HG03066 (cell line): ENCODE results near the gene CGRRF1.
A peak's percentile ranks its signal among the peaks of the same experiment; 100 is the strongest.

Experiments
- ATAC-seq: cut with Tn5 transposase; IDR thresholded peaks from one replicate; pipeline ENCODE4 v1.9.1; 2021; ENCODE audit warnings: low read depth; ENCODE audit not compliant: unreplicated experiment

Gene CGRRF1

DNA sequence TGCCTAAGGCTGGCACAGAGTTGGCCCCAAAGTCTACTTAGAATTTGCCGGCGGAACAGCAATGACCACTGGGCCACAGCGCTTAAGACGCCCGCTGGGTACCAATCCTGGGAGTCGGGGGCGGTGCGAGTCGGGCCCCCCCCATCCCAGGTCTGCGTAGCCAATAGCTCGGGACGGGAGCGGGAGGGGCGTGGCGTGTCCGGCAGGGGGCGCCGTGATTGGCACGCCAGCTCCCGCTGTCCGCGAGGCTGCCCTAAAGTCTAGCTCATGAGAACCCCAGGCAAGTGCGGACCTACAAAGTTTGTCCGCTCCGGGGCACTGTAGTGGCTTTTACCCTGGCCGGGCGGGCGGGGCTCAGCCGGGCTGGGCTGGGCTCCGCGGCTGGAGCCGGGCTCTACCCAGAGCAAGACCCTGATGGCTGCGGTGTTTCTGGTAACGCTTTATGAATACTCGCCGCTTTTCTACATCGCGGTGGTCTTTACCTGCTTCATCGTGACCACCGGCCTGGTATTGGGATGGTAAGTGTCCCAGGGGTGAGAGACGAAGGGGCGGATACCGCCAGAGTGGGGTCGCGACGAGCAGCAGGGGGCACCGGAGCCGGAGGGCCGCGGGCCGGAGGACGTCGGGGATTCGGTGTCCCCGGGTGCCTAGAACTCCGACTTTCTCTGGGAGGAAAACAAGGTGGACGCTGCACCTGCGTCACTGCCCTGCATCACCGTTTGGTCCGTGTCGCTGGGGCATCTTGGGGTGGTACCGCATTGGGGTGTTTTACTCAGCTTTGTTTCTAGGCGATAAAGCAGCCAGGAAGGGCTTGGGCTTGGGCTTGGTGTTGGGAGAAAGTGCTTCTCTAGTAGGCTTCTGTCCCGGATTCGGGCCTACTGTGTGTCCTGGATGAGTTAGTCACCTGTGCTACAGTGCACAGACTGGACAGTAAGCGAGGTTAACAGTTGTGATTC, at the start of gene CGRRF1:
CGRRF1 (plus strand) TSS at position 361 of the 956 bp plus-strand sequence; CDS start at position 415, 54 bp downstream.
- peak; percentile 98 for ATAC-seq

- ATAC-seq: no peak
Measured at GRCh38 chr14:54462048-54462447, 47.7 kb upstream of the CGRRF1 start.

- no peak for ATAC-seq
Measured at GRCh38 chr14:54465654-54466053, 44.1 kb upstream of the CGRRF1 start.

DNA sequence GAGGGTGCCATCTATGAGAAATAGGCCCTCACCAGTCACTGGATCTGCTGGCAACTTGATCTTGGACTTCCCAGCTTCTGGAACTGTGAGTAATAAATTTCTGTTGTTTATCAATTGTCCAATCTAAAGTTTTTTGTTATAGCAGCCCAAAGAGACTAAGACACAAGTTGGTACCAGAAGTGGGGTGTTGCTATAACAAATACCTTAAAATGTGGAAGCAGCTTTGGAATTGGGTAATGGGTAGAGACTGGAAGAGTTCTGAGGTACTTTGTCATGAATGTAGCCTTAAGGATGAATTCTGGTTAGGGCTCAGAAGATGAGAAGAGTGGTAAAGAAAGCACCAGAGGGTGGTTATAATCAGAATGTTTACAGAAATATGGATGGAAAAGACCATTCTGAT, 42.4 kb upstream of the CGRRF1 start:
- ATAC-seq: no peak

DNA sequence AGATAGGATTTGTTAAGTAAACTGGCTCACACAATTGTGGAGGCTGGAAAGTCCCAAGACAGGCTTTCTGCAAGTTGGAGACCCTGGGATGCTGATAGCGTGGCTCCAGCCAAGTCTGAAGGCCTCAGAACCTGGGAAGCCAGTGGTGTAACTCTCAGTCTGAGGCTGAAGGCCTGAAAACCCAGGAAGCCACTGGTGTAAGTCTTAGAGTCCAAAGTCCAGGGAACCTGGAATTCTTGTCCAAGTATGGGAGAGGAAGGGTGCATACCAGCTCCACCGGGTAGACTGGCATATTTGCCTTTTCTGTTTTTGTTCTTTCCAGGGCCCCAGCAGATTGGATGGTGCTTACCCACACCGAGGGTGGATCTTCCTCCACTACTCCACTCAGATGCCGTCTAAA, 39.0 kb upstream of the CGRRF1 start:
- ATAC-seq: no peak

GRCh38 chr14:54471641-54472040, 38.1 kb upstream of the CGRRF1 start:
- no peak for ATAC-seq

DNA sequence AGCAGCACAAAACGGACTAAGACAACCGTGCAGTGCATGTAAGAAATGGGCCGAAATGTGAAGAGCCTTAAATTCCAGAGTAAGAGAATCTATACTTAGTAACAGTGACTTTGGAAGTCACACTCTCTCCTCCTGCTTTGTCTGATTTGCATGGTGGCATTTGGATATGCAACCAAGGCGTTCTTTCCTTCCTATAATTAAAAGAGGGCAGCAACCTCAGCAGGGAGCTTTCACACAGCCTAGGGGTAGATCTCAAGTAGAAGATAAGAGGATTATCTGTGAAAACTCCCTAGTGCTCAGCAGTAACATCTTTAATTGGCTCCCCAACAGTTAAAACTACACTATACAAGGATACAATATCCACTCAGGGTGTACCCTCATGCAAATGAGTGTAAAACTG, 37.4 kb upstream of the CGRRF1 start:
- ATAC-seq: no peak

- no peak for ATAC-seq
Measured at GRCh38 chr14:54474232-54474793, 35.4 kb upstream of the CGRRF1 start.

- no peak for ATAC-seq
Measured at GRCh38 chr14:54475187-54475899, 34.4 kb upstream of the CGRRF1 start.

- ATAC-seq: no peak
Measured at GRCh38 chr14:54475911-54476310, 33.8 kb upstream of the CGRRF1 start.

DNA sequence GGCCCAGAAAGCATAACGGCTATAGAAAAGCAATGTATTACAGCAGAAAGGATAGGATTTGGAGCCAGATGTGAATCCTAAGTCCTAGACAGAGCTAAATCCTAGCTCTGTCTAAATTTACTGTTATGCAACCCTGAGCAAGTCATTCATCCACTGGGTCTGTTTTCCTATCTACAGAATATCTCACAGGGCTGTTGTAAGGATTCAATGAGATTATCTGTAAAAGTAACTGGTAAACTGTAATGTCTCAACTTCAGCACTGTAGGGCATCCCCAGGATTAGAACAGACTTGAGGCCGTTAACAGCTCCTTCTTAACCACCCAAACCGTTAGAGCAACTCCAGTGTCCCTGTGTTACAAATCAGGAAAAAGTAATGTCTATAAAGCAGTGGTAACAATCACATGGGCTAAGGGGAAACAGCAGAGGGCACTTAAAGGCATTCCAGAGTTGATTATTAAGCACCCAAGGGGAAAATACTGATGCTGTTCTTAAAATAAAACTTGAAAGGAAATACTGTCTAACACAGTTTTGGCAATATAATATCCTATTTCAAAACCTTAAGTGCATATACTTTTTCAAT, 31.0 kb upstream of the CGRRF1 start:
- ATAC-seq: no peak

GRCh38 chr14:54480830-54481562, 28.7 kb upstream of the CGRRF1 start:
- ATAC-seq: no peak

GRCh38 chr14:54481695-54482094, 28.0 kb upstream of the CGRRF1 start:
- ATAC-seq: no peak

- ATAC-seq: no peak
Measured at GRCh38 chr14:54483073-54483745, 26.5 kb upstream of the CGRRF1 start.

DNA sequence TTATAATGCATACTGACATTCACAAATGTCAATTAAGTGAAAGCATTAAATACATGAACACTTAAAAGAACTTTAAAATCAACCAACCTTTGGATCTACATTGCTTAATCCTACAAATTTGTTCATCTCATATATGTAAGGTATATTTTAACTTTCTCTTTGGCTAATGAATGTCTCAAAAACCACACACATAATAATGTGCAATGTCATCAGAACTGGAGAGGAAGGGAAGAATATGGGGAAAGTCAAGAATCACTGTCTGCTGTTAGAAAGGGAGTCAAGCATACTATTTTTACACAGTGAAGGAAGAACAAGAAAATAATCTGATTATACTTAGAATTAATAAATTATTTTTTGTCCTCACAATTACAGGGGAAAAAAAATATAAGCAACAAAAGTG, 25.9 kb upstream of the CGRRF1 start:
- ATAC-seq: no peak

DNA sequence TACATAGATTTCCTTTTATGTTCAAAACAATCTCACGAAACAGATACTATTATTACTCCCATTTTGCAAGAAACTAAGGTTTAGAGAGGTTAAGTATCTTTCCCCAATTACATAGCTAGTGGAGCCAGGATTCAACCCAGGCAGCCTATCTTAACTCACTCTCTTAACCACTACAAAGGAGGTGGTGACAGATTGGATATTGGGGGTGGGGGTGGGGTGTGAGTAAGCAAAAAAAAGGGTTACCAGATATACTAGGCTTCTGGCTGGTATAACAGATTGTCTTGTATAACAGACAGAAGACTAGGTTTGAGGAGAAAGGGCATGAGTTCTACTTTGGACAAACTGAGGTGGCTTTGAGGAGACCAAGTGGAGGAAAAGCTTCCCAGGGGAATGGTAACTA, 23.0 kb upstream of the CGRRF1 start:
- ATAC-seq: no peak

DNA sequence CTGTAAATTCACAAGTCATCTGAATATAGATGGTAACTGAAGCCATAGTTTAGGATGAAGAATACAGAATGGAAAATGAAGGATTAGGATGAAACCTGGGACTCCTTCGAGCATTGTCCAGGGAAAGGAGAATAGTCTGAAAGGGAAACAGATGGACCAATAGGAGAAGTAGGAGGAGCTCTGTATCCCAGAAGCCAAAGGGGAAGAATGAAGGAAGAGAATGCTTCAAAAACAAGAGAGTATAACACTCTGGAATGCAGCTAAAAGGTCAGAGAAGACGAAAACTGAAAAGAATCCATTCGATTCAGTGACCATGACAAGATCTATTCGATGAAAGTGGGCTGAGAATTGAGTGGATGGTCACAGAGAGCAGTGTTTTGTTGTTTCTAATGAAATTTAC, 21.9 kb upstream of the CGRRF1 start:
- ATAC-seq: no peak

GRCh38 chr14:54488318-54488645, 21.4 kb upstream of the CGRRF1 start:
- ATAC-seq: peak; percentile 2

- ATAC-seq: peak; percentile 89
Measured at GRCh38 chr14:54488646-54489317, 20.9 kb upstream of the CGRRF1 start, which contains the start of gene GMFB. GMFB (minus strand) TSS chr14:54488980; CDS start chr14:54488927, 53 bp downstream.
